GM19240 (cell line): Measurements from ENCODE around the gene AIPL1.

ENCODE experiments used
- DNase-seq: peaks from one replicate; pipeline ENCODE4 v3.0.0; 2011; ENCODE audit warnings: low spot score; ENCODE audit not compliant: insufficient read length

Gene AIPL1

GRCh38 chr17:6374761-6375312 is 60.1 kb downstream of the AIPL1 start:
- no peak for DNase-seq

- DNase-seq: no peak
Measured at GRCh38 chr17:6374271-6374691, 60.6 kb downstream of the AIPL1 start.
